Astrocyte of the spinal cord (primary cell): ENCODE data around the gene LOXL3.

Source experiments
- DNase-seq: peaks from one replicate; pipeline ENCODE4 v3.0.0; 2011; ENCODE audit warnings: low read depth, low spot score
- H3K4me3 ChIP-seq: 2 replicates; pipeline ENCODE4 v1.5.1; 2011; ENCODE audit warnings: low read depth, mild to moderate bottlenecking, low read length, moderate library complexity
- in situ Hi-C: cut with HindIII; loops from 2 replicates; pipeline ENCODE4 v1.10.0; 2017; ENCODE audit warnings: low sequenced_read_pairs
- TF ChIP-seq, protein P1 (sequence below): IDR thresholded peaks from 2 replicates; pipeline ENCODE4 v1.5.1; 2012; ENCODE audit warnings: low read depth, mild to moderate bottlenecking, low read length, inconsistent platforms

LOXL3 gene

DNA sequence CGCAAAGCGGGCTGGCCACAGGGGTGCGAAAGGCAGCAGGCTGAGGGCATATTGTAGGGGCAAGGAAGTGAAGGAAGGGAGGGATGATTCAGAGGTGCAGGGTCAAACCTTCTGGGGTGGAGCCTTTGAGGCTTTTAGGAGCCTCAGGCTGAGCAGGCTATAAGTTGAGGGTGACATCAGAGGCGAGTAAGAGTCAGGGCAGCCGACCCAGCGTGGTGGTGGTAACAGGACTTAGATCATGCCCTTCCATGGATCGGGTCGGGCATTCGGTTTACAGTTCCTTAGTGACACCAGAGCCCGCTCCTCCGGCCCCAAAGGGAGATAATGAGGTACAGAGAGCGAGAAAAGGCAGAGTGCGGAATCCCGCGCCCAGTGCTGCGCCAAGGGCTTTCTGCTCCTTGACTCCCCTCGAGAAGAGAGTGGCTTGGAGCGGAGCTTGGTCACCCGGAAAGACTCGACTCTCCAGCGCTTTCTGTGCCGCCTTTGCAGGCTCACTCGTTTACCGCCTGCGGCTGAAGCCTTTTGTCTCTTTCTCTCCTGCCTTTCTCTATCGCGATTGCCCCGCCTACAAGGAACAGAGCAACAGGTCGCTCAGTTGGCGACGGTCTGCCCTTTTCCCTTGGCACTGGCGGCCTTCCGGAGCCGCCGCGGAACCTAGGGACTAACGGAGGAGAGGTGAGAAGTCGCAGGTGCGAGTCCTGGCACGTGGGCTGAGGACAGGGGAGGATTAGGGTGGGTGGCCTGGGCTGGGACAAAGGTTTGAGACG is 55.1 kb downstream of the LOXL3 start:
- in situ Hi-C loops = no loop called here
- DNase-seq = peak; percentile 22
- peak overlapping the region; percentile 17 for H3K4me3 ChIP-seq
- TF ChIP-seq, protein P1, sequence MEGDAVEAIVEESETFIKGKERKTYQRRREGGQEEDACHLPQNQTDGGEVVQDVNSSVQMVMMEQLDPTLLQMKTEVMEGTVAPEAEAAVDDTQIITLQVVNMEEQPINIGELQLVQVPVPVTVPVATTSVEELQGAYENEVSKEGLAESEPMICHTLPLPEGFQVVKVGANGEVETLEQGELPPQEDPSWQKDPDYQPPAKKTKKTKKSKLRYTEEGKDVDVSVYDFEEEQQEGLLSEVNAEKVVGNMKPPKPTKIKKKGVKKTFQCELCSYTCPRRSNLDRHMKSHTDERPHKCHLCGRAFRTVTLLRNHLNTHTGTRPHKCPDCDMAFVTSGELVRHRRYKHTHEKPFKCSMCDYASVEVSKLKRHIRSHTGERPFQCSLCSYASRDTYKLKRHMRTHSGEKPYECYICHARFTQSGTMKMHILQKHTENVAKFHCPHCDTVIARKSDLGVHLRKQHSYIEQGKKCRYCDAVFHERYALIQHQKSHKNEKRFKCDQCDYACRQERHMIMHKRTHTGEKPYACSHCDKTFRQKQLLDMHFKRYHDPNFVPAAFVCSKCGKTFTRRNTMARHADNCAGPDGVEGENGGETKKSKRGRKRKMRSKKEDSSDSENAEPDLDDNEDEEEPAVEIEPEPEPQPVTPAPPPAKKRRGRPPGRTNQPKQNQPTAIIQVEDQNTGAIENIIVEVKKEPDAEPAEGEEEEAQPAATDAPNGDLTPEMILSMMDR = no peak

DNA sequence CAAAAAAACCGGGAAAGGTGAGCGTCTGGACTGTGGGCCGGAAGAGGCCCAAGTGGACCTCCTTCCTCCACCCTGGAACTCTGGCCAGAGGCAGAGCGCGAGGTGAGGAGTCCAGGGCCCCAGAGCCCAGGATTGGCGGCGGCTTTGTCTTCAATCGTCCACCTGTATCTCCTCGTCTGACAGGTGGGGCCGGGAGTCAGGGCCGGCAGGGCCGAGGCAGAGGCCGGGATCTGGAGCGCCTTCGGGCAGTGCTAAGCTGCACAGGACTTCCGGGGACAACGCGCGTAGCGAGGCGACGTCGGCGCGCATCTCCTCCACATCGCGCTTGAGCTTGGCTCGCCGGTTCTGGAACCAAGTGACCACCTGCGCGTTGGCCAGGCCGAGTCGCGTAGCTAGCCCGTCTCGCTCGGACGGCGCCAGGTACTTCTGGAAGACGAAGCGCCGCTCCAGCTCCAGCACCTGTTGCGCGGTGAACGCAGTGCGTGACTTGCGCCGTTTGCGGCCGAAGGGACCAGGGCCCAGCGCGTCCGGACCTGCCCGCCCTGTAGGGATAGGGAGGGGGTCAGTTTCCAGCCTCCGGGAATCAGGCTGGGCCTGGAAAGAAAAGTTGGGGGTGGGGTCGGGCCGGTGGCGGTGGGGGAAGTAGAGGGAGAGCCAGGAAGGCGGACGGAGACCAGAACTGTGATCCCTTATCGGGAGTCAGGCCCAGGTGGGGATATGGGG is 55.8 kb downstream of the LOXL3 start:
- no peak for DNase-seq
- TF ChIP-seq, protein P1 = no peak
- in situ Hi-C loops = no loop called here
- H3K4me3 ChIP-seq = peak overlapping the region; percentile 3

DNA sequence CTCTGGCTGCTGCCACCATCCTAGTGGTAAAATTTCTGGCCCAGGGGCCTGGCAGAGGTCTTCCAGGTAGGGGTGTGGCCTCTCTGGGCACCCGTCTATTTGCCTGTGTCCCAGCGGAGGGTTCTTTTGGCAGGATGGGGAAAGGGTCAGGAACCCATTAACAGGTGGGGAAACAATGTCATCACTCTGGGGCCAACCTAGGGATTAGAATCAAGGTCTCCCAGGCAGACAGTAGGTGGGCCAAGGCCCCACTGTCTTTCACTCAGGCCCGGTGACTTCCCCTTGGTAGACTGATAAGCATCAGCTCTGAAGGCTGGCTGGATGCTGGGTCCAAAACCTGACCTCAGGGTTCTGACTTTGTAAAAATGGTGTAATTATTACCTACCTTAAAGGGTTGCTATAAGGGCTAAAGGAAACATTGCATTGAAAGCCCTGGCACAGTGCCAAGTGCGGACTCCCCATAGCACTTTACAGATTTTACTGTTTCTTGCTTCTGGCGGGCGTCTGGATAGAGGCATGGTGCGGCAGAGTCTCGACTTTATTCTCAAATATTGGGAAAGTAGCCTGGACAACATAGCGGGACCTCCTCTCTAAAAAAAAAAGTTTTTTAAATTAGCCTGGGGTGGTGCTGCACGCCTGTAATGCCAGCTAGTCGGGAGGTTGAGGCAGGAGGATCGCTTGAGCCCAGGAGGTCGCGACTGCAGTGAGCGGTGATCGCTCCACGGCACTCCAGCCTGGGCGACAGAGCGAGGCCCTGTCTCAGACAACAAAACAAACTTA is 56.6 kb downstream of the LOXL3 start:
- H3K4me3 ChIP-seq = no peak overlapping the region
- no peak for DNase-seq
- TF ChIP-seq, protein P1 = no peak
- in situ Hi-C loops = no loop called here

DNA sequence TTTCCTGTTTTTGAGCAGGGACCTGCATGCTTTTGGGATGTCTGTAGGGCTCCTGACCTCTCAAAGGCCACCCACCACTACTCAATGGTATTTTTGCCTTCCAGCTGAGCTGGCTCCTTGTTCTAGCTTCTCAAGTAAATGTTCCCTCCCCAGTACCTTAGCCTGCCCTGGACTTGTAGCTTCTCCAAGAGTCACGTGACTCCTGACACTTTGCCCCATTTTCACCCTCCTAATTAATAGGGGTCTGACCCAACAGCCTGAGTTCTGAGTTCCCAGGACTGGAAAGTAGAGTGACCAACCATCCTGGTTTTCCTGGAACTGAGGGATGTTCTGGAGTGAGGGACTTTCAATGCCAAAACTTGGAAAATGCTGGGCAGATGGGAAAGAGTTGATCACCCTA is 58.3 kb downstream of the LOXL3 start:
- in situ Hi-C loops = no loop called here
- no peak overlapping the region for H3K4me3 ChIP-seq
- TF ChIP-seq, protein P1 = no peak
- DNase-seq = no peak

DNA sequence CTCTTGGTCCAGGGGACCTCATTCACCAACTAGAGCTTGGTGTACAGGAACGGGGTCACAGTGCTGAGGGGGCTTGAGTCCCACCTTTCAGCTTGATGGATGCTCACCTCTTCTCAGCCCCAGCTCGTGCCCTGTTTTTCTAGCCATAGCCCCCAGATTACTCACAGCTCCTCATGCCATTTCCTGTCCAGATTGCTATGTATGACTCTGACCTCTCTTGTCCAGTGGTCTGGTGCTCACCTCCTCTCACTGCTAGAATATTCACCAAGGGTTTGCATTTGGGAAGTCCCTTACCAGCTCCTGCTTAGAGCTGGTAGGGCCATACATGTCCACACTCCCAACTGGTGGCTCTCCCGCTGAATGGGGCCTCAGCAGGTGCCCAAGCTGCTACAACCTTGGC is 60.2 kb downstream of the LOXL3 start:
- DNase-seq = no peak
- H3K4me3 ChIP-seq = no peak overlapping the region
- in situ Hi-C loops = no loop called here
- TF ChIP-seq, protein P1 = no peak
